GM12873 (cell line): ENCODE results near the gene ZNF236.

Experiments
- TF ChIP-seq, protein P1 (sequence below): IDR thresholded peaks from 2 replicates; pipeline ENCODE4 v1.5.1; 2012; ENCODE audit warnings: low read depth, mild to moderate bottlenecking, moderate library complexity, low read length, control low read depth; ENCODE audit not compliant: insufficient read depth; ENCODE audit errors: missing control alignments

Gene ZNF236

DNA sequence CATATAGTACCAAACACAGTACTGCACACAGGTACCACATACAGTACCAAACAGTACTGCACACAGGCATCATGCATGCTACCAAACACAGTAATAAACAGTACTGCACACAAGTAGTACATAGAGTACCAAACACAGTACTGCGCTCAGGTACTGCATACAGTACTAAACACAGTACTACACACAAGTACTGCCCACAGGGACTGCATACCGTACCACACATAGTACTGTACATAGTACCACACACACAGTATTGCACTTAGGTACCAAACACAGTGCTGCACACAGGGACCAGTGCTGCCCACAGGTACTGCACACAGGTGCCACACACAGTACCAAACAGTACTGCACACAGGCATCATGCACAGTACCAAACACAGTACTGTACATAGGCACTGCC, 74.9 kb downstream of the ZNF236 start:
- TF ChIP-seq, protein P1, sequence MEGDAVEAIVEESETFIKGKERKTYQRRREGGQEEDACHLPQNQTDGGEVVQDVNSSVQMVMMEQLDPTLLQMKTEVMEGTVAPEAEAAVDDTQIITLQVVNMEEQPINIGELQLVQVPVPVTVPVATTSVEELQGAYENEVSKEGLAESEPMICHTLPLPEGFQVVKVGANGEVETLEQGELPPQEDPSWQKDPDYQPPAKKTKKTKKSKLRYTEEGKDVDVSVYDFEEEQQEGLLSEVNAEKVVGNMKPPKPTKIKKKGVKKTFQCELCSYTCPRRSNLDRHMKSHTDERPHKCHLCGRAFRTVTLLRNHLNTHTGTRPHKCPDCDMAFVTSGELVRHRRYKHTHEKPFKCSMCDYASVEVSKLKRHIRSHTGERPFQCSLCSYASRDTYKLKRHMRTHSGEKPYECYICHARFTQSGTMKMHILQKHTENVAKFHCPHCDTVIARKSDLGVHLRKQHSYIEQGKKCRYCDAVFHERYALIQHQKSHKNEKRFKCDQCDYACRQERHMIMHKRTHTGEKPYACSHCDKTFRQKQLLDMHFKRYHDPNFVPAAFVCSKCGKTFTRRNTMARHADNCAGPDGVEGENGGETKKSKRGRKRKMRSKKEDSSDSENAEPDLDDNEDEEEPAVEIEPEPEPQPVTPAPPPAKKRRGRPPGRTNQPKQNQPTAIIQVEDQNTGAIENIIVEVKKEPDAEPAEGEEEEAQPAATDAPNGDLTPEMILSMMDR = no peak

DNA sequence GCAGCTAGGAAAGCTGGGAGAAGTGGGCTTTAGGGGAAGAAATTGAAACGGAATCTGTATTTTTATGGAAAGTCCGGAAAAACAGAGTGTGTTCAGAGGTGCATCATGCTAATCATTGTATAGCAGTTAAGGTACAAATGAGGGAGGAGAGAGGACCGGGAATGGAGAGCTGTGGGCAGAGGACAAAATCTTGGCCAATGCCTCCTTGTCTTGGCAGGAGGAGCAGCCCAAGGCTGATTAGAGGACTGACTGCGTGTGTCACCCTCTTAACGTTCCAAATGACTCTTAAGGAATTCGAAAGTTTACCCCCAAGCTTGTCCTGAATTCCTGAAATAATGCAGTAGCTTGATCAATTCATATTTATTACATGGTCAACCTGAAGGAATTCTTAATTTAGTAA, 81.0 kb downstream of the ZNF236 start:
- TF ChIP-seq, protein P1 = no peak

DNA sequence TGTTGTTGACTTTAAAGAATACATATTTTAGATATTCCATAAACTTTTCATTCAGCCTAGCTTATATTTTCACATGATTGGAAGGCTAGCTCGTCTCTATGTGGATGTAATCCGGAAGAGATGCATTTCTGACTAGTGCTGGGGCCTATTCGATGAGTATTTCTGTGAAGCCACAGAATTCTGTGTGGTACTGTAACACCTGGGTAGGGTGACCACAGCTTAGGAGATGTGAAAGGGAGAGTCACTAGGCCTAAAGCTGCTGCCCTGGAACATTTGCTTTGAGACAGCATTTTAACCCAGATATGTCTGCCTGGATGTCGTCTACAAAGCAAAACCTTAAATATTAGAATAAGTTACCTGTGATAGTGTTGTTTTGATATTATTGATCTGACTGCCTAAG, 83.5 kb downstream of the ZNF236 start:
- TF ChIP-seq, protein P1 = no peak

DNA sequence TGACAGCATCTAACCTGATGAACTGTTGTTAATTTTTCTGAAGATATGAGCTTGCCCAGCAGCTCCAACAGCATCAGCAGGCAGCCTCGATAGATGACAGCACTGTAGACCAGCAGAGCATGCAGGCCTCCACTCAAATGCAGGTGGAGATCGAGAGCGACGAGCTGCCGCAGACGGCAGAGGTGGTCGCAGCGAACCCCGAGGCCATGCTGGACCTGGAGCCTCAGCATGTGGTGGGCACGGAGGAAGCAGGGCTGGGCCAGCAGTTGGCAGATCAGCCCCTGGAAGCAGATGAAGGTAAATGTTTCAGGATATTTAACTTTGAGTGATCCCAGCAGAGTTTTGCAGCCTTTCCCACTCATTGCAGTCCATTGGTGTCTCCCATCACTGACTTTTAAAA, 85.9 kb downstream of the ZNF236 start:
- TF ChIP-seq, protein P1 = no peak

DNA sequence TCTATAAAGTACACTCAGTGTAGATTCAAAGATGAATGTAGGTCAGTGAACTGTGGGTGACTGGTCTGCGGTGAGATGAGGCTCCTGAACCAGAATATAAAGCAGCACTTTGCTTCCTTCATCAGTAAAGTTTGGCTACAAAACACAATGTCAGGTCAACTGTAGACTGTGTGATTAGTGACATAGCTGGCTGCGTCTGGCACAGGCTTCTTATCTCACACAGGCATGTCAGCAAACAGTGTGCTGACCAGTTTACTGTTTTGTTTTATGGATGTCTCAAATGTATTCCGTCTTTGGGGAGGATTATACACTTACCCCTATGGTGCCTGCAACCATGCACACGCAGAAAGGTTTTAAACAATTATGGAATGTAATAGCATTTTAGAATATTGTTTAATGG, 87.1 kb downstream of the ZNF236 start:
- TF ChIP-seq, protein P1 = no peak

DNA sequence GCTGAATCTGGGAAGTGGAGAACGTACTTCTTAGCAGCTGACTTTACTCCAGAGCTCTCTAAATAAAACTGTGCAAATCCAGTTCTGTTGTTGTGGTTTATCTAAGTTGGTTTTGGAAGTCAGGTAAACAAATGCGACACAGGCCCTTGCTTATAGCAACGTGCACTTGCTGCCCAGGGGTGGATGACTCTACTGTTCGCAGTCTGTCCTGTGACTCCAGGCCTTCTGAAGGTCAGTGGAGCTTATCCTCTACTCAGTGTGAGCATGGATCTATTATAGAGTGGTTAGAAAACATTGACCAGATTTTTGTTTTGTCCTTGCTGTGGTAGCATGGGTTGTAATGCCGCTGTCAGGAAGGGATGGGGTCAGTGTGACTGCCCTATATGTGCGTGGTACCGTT, 89.1 kb downstream of the ZNF236 start:
- TF ChIP-seq, protein P1 = no peak

DNA sequence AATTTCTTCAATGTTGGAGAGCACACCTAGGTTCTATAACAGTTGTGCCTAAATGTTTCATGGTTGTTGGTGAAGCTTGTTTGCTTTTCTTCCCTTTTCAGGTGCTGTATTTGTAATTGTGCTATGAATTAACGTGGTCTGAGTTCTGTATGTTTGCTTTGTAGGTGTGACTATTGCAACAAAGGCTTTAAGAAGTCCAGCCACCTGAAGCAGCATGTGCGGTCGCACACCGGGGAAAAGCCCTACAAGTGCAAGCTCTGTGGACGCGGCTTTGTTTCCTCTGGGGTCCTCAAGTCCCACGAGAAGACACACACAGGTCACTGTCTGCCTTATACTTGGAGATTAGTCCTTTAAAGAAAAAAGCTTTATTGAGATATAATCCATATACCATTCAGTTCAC, 91.2 kb downstream of the ZNF236 start:
- TF ChIP-seq, protein P1 = no peak

DNA sequence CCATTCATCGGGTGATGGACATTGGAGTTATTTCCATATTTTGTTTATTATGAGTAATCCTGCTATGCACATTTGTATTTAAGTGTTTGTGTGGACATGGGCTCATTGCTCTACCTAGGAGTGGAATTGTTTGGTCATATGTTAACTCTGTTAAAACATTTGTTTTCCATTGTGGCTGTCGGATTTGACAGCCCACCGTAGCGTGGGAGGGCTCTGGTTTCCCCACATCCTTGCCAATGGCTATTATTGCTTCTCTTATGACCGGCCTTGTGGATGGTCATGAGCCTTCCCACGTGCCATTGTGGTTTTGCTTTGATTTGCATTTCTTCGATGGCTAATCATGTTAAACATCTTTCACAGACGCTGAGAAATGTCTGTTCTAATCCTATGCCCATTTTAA, 92.0 kb downstream of the ZNF236 start:
- TF ChIP-seq, protein P1 = no peak
